Stimulated activated CD4-positive, alpha-beta T cell treated with anti-CD3 and anti-CD28 coated beads, Interleukin-1b, Interleukin-23, amount 100 ng/mL, for 24 hours (primary cell): Measurements from ENCODE around the gene BICRA.
"Not testable (repeated sequence)": the region's sequence is repeated elsewhere in the genome, so short reads cannot be mapped to it uniquely, and the experiment has no call there.

Source experiments
- DNase-seq, 4 experiments: peaks; one replicate each; pipeline ENCODE4 v3.0.0-alpha.2; 2020; ENCODE audit warnings: low read depth in 4 of 4, low spot score in 1 of 4

Gene BICRA

GRCh38 chr19:47742634-47743033 lies 133.7 kb downstream of the BICRA start:
- no peak for DNase-seq

GRCh38 chr19:47745010-47745901 lies 136.3 kb downstream of the BICRA start, which contains the start of gene NOP53:
TSS of gene NOP53 (plus strand) at chr19:47745546. CDS start at chr19:47745560, 14 bp downstream.
- peak; percentile 93 to 96 (median 94) for DNase-seq

- not testable (repeated sequence) for DNase-seq
These were observed 137.2 kb downstream of the BICRA start for GRCh38 chr19:47746129-47746528.

GRCh38 chr19:47749326-47749725 lies 140.4 kb downstream of the BICRA start:
- no peak for DNase-seq

- DNase-seq, result no peak
These were observed 141.8 kb downstream of the BICRA start for GRCh38 chr19:47750752-47751151.

- DNase-seq, result no peak
These were observed 143.7 kb downstream of the BICRA start for GRCh38 chr19:47752440-47753211.
